ENCODE results near the gene ACCS. TPM values are rescaled to one million over a fixed set of nuclear protein-coding genes. Genes with fewer than 3 reads are reported as not detected.

Gene ACCS
- total RNA-seq, 1 experiment from 2014 or later: 7.5 TPM

DNA sequence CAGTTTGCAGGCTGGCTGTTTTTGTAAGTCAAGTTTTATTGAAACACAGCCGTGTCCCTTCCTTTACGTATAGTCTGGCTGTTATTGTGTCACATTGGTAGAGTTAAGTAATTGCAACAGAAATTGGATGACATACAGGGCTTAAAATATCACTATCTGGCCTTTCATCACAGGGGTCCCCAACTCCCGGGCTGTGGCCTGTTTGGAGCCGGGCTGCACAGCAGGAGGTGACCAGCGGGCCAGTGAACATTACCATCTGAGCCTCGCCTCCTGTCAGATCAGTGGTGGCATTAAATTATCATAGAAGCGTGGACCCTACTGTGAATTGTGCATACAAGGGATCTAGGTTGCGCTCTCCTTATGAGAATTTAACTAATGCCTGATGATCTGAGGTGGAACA is 61.1 kb downstream of the ACCS start:
- H2AK5ac ChIP-seq (ENCODE audit: insufficient read length, low read length): no peak overlapping the region
- no peaks in the 10 kb centered on the region for H3K23me2 ChIP-seq (ENCODE audit: insufficient read length, low read depth, low read length, poor library complexity, severe bottlenecking)
- no peaks in the 10 kb centered on the region for H4K20me1 ChIP-seq (ENCODE audit: control insufficient read depth, insufficient read depth, insufficient read length)
- no peak overlapping the region for H2AFZ ChIP-seq (ENCODE audit: low read length)
- H4K8ac ChIP-seq (replicated peaks; ENCODE audit: insufficient read length, low read depth, low read length): no peak overlapping the region
- no peak overlapping the region for H3K4me2 ChIP-seq (ENCODE audit: insufficient read depth, insufficient read length, low read length)
- no peak overlapping the region for H3T11ph ChIP-seq (ENCODE audit: low read length)
- no peak overlapping the region for H4K5ac ChIP-seq (ENCODE audit: insufficient read length, low read depth, low read length)
- no peaks in the 10 kb centered on the region for H3K79me1 ChIP-seq (ENCODE audit: insufficient read depth, low read depth, low read length, poor library complexity, severe bottlenecking)
- no peak overlapping the region for H2BK15ac ChIP-seq (ENCODE audit: low read depth, low read length)
- no peaks in the 10 kb centered on the region for H3K27me3 ChIP-seq (ENCODE audit: insufficient read depth, low read length)
- H3K23ac ChIP-seq (ENCODE audit: insufficient read length, low read depth, low read length): no peak overlapping the region
- H3K9me3 ChIP-seq (ENCODE audit: control insufficient read depth, low read depth, low read length): no peaks in the 10 kb centered on the region
- Mint-ChIP-seq H3K9me3 (no peaks in the 10 kb centered on the region), H3K27me3 (ENCODE audit: low read depth) (no peaks in the 10 kb centered on the region), H3K27ac (no peak overlapping the region), H3K4me1 (no peaks in the 10 kb centered on the region), H3K36me3 (ENCODE audit: insufficient read depth in 1 of 3, low read depth in 3 of 3) (peaks cover 2 to 49% (median 20%) of the 10 kb centered on the region in 3 experiments; a peak in 5 of 7 replicates), H3K4me3 (no peak overlapping the region)
- TF ChIP-seq, protein P1, sequence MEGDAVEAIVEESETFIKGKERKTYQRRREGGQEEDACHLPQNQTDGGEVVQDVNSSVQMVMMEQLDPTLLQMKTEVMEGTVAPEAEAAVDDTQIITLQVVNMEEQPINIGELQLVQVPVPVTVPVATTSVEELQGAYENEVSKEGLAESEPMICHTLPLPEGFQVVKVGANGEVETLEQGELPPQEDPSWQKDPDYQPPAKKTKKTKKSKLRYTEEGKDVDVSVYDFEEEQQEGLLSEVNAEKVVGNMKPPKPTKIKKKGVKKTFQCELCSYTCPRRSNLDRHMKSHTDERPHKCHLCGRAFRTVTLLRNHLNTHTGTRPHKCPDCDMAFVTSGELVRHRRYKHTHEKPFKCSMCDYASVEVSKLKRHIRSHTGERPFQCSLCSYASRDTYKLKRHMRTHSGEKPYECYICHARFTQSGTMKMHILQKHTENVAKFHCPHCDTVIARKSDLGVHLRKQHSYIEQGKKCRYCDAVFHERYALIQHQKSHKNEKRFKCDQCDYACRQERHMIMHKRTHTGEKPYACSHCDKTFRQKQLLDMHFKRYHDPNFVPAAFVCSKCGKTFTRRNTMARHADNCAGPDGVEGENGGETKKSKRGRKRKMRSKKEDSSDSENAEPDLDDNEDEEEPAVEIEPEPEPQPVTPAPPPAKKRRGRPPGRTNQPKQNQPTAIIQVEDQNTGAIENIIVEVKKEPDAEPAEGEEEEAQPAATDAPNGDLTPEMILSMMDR (conservative IDR thresholded peaks at IDR 0.05): no peak
- no peak overlapping the region for H2BK120ac ChIP-seq (ENCODE audit: low read depth, low read length, poor library complexity, severe bottlenecking)
- H3K56ac ChIP-seq (ENCODE audit: insufficient read length, low read depth, low read length): no peak overlapping the region
- DNase-seq: no peak
- no peak overlapping the region for H2BK5ac ChIP-seq (ENCODE audit: insufficient read length, low read length)
- H2BK20ac ChIP-seq (ENCODE audit: low read depth, low read length, poor library complexity, severe bottlenecking): no peak overlapping the region
- H3K14ac ChIP-seq (ENCODE audit: insufficient read depth, low read length): no peak overlapping the region
- no peak overlapping the region for H3K9ac ChIP-seq (ENCODE audit: extremely low read depth, insufficient read length, low read length)
- no peaks in the 10 kb centered on the region for H3K79me2 ChIP-seq (ENCODE audit: insufficient read depth, low read length)
- H4K91ac ChIP-seq (ENCODE audit: insufficient read length, low read depth, low read length): no peak overlapping the region
- no CpG with 5 or more reads among the region's 8 CpGs for WGBS (ENCODE audit: extremely low coverage, insufficient read length, low lambda C conversion rate)
- H3K4me1 ChIP-seq (ENCODE audit: insufficient read depth, low read length): no peaks in the 10 kb centered on the region
- H3K4ac ChIP-seq (ENCODE audit: low read depth, low read length): no peak overlapping the region
- no peak overlapping the region for H3K18ac ChIP-seq (ENCODE audit: insufficient read length, low read depth, low read length)
- no peak overlapping the region for H3K27ac ChIP-seq (ENCODE audit: insufficient read length, low read depth, low read length)
- H2BK12ac ChIP-seq (ENCODE audit: insufficient read length, low read depth, low read length): no peak overlapping the region

All from H9 (cell line).